GM12878 (cell line): ENCODE results near the gene PSMD4. TPM values are rescaled to one million over a fixed set of nuclear protein-coding genes. Genes with fewer than 3 reads are reported as not detected.

Experiments used
- ATAC-seq: fragments of 200-7000 bp; cut with Tn5 transposase; 3 replicates; pipeline ENCODE4 v1.9.1; 2020; ENCODE audit warnings: mild to moderate bottlenecking, moderate library complexity
- BruUV-seq: library from RNA; stranded (reverse); fragments of 400-500 nt; replicated peaks from 2 replicates; lab custom pipeline; 2021; lab: Mats Ljungman, UMichigan
- CTCF ChIA-PET: fragments of 300-600 bp; sonication (Branson Sonifier 250); formaldehyde crosslinking; extraction: SDS; loops from one replicate; lab custom pipeline; 2021; ENCODE audit warnings: inconsistent platforms; lab: Yijun Ruan, JAX
- POLR2A ChIA-PET: fragments of 350-600 bp; formaldehyde crosslinking; extraction: SDS; loops from one replicate; lab custom pipeline; 2021; ENCODE audit warnings: inconsistent platforms; lab: Charles Lee
- RAD21 ChIA-PET: fragments of 300-600 bp; sonication (Branson Sonifier 250); formaldehyde crosslinking; loops from one replicate; lab custom pipeline; 2023; ENCODE audit warnings: antibody characterized with exemption; ENCODE audit not compliant: unreplicated experiment; lab: Charles Lee
- SMC1A ChIA-PET: fragments of 300-600 bp; sonication (Branson Sonifier 250); formaldehyde crosslinking; loops from one replicate; lab custom pipeline; 2023; ENCODE audit not compliant: unreplicated experiment, uncharacterized antibody; lab: Charles Lee
- DNase-seq: peaks from one replicate; pipeline ENCODE4 v3.0.0-alpha.2; 2011; ENCODE audit warnings: low read depth, low spot score
- FAIRE-seq: peaks from 3 replicates; lab custom pipeline; 2011; peaks lifted over from hg19 to GRCh38; lab: Jason Lieb, UNC
- H2AFZ ChIP-seq: 2 replicates; pipeline ENCODE4 v1.6.0; 2011; ENCODE audit warnings: low read depth, low read length, control low read depth; ENCODE audit not compliant: control insufficient read depth
- H3K27ac ChIP-seq: 2 replicates; pipeline ENCODE4 v1.5.1; 2011; ENCODE audit warnings: control low read depth; ENCODE audit not compliant: control insufficient read depth, insufficient read depth
- H3K27me3 ChIP-seq, 2 experiments: replicated peaks in 1 of 2; 2 replicates each; pipeline versions ENCODE4 v1.6.0 to v1.6.1; 2011; ENCODE audit warnings: low read length in 1 of 2; ENCODE audit not compliant: control insufficient read depth in 2 of 2, insufficient read depth in 2 of 2
- H3K36me3 ChIP-seq, 2 experiments: 2 replicates each; pipeline ENCODE4 v1.5.1; 2011; ENCODE audit warnings: low read length in 1 of 2; ENCODE audit not compliant: control insufficient read depth in 2 of 2, insufficient read depth in 2 of 2
- H3K4me1 ChIP-seq: 2 replicates; pipeline ENCODE4 v1.6.1; 2011; ENCODE audit warnings: mild to moderate bottlenecking, low read length, moderate library complexity, mixed read lengths; ENCODE audit not compliant: control insufficient read depth, insufficient read depth
- H3K4me2 ChIP-seq: 2 replicates; pipeline ENCODE4 v1.6.0; 2011; ENCODE audit warnings: control low read depth; ENCODE audit not compliant: control insufficient read depth, insufficient read depth
- H3K4me3 ChIP-seq: fragments of 200-600 bp; sonication (generic); 2 replicates; pipeline ENCODE4 v1.5.1; 2016
- H3K79me2 ChIP-seq: 2 replicates; pipeline ENCODE4 v1.6.0; 2011; ENCODE audit warnings: low read length; ENCODE audit not compliant: control insufficient read depth, insufficient read depth
- H3K9ac ChIP-seq: 2 replicates; pipeline ENCODE4 v1.8.0; 2011; ENCODE audit warnings: low read length, control low read depth, mixed read lengths; ENCODE audit not compliant: control insufficient read depth, insufficient read depth
- H3K9me3 ChIP-seq: replicated peaks from 3 replicates; pipeline ENCODE4 v1.5.1; 2011; ENCODE audit warnings: mild to moderate bottlenecking, low read length; ENCODE audit not compliant: control insufficient read depth, insufficient read depth
- H4K20me1 ChIP-seq: 2 replicates; pipeline ENCODE4 v1.6.0; 2011; ENCODE audit not compliant: control insufficient read depth, insufficient read depth
- CBX3 ChIP-seq: fragments of 200-600 bp; sonication (generic); IDR thresholded peaks from 2 replicates; pipeline ENCODE4 v1.6.1; 2016; ENCODE audit warnings: low read depth, borderline replicate concordance
- CEBPZ ChIP-seq: fragments of 150-350 bp; IDR thresholded peaks from 2 replicates; pipeline ENCODE4 v1.6.1; 2016; ENCODE audit warnings: low read depth, low read length
- CREB1 ChIP-seq: IDR thresholded peaks from 2 replicates; pipeline ENCODE4 v1.6.1; 2012; ENCODE audit warnings: low read depth, mild to moderate bottlenecking, inconsistent platforms
- IRF4 ChIP-seq: IDR thresholded peaks from 2 replicates; pipeline ENCODE4 v1.6.1; 2011; ENCODE audit warnings: low read depth, low read length
- NFYB ChIP-seq: IDR thresholded peaks from 2 replicates; pipeline ENCODE4 v1.6.1; 2011; ENCODE audit warnings: low read depth, mild to moderate bottlenecking, low read length, improper control_type of control experiment, moderate library complexity; ENCODE audit not compliant: insufficient read depth
- PAX8 ChIP-seq: fragments of 450-650 bp; IDR thresholded peaks from 2 replicates; pipeline ENCODE4 v1.6.1; 2017; ENCODE audit warnings: mild to moderate bottlenecking, moderate library complexity
- RAD51 ChIP-seq: fragments of 450-650 bp; IDR thresholded peaks from 2 replicates; pipeline ENCODE4 v1.6.1; 2016; ENCODE audit warnings: moderate library complexity, mild to moderate bottlenecking, inconsistent platforms
- SUPT20H ChIP-seq: IDR thresholded peaks from 2 replicates; pipeline ENCODE4 v1.6.1; 2011; ENCODE audit warnings: low read depth, mild to moderate bottlenecking, low read length, moderate library complexity, borderline replicate concordance; ENCODE audit not compliant: control insufficient read depth
- WRNIP1 ChIP-seq: IDR thresholded peaks from 2 replicates; pipeline ENCODE4 v1.6.1; 2011; ENCODE audit warnings: low read depth, low read length, improper control_type of control experiment, borderline replicate concordance
- ZZZ3 ChIP-seq: IDR thresholded peaks from 2 replicates; pipeline ENCODE4 v1.6.1; 2011; ENCODE audit warnings: low read depth; ENCODE audit not compliant: control insufficient read depth, insufficient read length
- WGBS: methylation state at CpG from one replicate; pipeline ENCODE4 v1.1.6; 2016; ENCODE audit warnings: low lambda C conversion rate; ENCODE audit not compliant: insufficient replicate concordance, insufficient coverage; ENCODE audit errors: missing lambda C conversion rate; 5-methylcytosine and 5-hydroxymethylcytosine counted together
- in situ Hi-C: fragments of 300-500 bp; cut with MboI; formaldehyde crosslinking; loops from 9 replicates; pipeline ENCODE4 v1.14.3; 2018; ENCODE audit warnings: mixed read lengths
- intact Hi-C: fragments of 100-400 bp; cut with micrococcal nuclease; formaldehyde crosslinking; loops from one replicate; pipeline ENCODE4 v1.14.2; 2022; ENCODE audit not compliant: unreplicated experiment
- polyA plus RNA-seq, 11 experiments: library from polyadenylated mRNA; depleted of rRNA in 4 of 11; unstranded in 6 of 11; stranded (reverse) in 5 of 11; fragments of >200 nt; fragmentation: Nextera tagmentation in 4 of 11; fragmentation: Illumina TruSeq in 1 of 11; extraction: Ambion mirVana in 4 of 11; extraction: Trizol in 1 of 11; gene quantifications; 1 replicate in 1 of 11; 2 replicates in 10 of 11; pipeline versions ENCODE4 v1.2.1 to v1.2.3, GENCODE V29; 2011 to 2016; ENCODE audit warnings: inconsistent platforms in 2 of 11, missing spikeins in 2 of 11, low read depth in 1 of 11
- total RNA-seq, 4 experiments: library from RNA; depleted of rRNA in 3 of 4; stranded (reverse); fragments of >200 nt in 3 of 4; fragmentation: Illumina TruSeq in 1 of 4; extraction: Trizol in 1 of 4; gene quantifications; 2 replicates each; pipeline versions ENCODE4 v1.2.1 to v1.2.3, GENCODE V29; 2013 to 2021
- TF ChIP-seq, protein P1 (sequence below): IDR thresholded peaks from 2 replicates; pipeline ENCODE4 v1.6.1; 2011; ENCODE audit warnings: low read depth, mild to moderate bottlenecking, low read length, moderate library complexity, borderline replicate concordance; ENCODE audit errors: extremely low read depth

Gene PSMD4
- total and polyA plus RNA-seq, 10 of the 15 experiments (the other 5 are each of a cell fraction or from before 2014, with no cell fraction given): 129 to 281 (median 188) TPM

GRCh38 chr1:151255381-151255780 lies 847 bp downstream of the PSMD4 start:
- TF ChIP-seq RAD51: no peak
- peak; percentile 41; the same call in 1 of the 2 replicates for TF ChIP-seq NFYB
- TF ChIP-seq, all 136 proteins: peak for 1
- CTCF ChIA-PET: interaction anchor here (0.8 to 5.8 kb wide), 6 partner anchors 26 to 156 kb away, joined by 3 to 70 read pairs (median 5); no protein-coding TSS in a partner anchor
- Histone ChIP-seq H3K27me3 (no peaks in the 10 kb centered on the region), H3K4me2 (peak overlapping the region; percentile 79), H3K4me3 (peak overlapping the region; percentile 81), H3K36me3 (peaks cover 0 to 2% of the 10 kb centered on the region in 2 experiments; a peak in 2 of 4 replicates), H3K4me1 (peaks cover 2% of the 10 kb centered on the region; the same call in 1 of the 2 replicates), H3K9ac (peak overlapping the region; percentile 91), H3K79me2 (peaks cover 40% of the 10 kb centered on the region), H2AFZ (peak overlapping the region; percentile 96), H3K27ac (peak overlapping the region; percentile 87), H4K20me1 (no peaks in the 10 kb centered on the region), H3K9me3 (no peaks in the 10 kb centered on the region)
- intact Hi-C loops (no loop called here), in situ Hi-C loops (no loop called here)
- SMC1A ChIA-PET: interaction anchor here (1.0 to 1.7 kb wide), 7 partner anchors 22 to 189 kb away, joined by 3 to 8 read pairs (median 4); partner anchors contain the start of genes PI4KB and TNFAIP8L2
- RAD21 ChIA-PET: interaction anchor here (1.0 to 1.8 kb wide), 4 partner anchors 26 to 156 kb away, joined by 4 to 10 read pairs (median 4); partner anchors contain the start of gene ZNF687
- no peak for FAIRE-seq
- BruUV-seq: TSS peak; percentile 87
- POLR2A ChIA-PET: interaction anchor here (0.5 to 4.6 kb wide), 8 partner anchors 21 to 299 kb away, joined by 3 to 32 read pairs (median 5); partner anchors contain the start of genes PSMB4, VPS72 and ZNF687
- WGBS: under 1% methylated on average over 10 of the region's 10 CpGs
- ATAC-seq: peak; percentile 21
- no peak for DNase-seq

- in situ Hi-C loops (no loop called here), intact Hi-C loops (no loop called here)
- Histone ChIP-seq H3K79me2 (peaks cover 40% of the 10 kb centered on the region), H3K27ac (no peak overlapping the region), H3K9ac (no peak overlapping the region), H3K4me1 (no peaks in the 10 kb centered on the region; the same call in 1 of the 2 replicates), H4K20me1 (no peaks in the 10 kb centered on the region), H3K36me3 (peaks cover 2 to 6% of the 10 kb centered on the region in 2 experiments; a peak in 3 of 4 replicates), H3K9me3 (no peaks in the 10 kb centered on the region), H3K27me3 (no peaks in the 10 kb centered on the region), H2AFZ (no peak overlapping the region), H3K4me2 (no peak overlapping the region), H3K4me3 (no peak overlapping the region)
- 97% methylated on average over 2 of the region's 2 CpGs for WGBS
- ChIA-PET CTCF (interaction anchor here (1.2 kb wide), 1 partner anchor 13 kb away, joined by 3 read pairs; no protein-coding TSS in a partner anchor), POLR2A (interaction anchor here (0.6 kb wide), 1 partner anchor 367 kb away, joined by 3 read pairs; no protein-coding TSS in a partner anchor), RAD21 (no interaction called here), SMC1A (no interaction called here)
- DNase-seq (no peak), ATAC-seq (no peak), FAIRE-seq (no peak)
- BruUV-seq: no TSS peak
- TF ChIP-seq ZZZ3 (no peak), PAX8 (no peak), SUPT20H (no peak), CREB1 (no peak), CEBPZ (no peak), CBX3 (no peak), WRNIP1 (no peak), IRF4 (no peak)
- TF ChIP-seq, protein P1, sequence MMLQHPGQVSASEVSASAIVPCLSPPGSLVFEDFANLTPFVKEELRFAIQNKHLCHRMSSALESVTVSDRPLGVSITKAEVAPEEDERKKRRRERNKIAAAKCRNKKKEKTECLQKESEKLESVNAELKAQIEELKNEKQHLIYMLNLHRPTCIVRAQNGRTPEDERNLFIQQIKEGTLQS: no peak
Measured at GRCh38 chr1:151259351-151259750, 4.8 kb downstream of the PSMD4 start.
